ENCODE data around the gene C1orf167.

Gene C1orf167

DNA sequence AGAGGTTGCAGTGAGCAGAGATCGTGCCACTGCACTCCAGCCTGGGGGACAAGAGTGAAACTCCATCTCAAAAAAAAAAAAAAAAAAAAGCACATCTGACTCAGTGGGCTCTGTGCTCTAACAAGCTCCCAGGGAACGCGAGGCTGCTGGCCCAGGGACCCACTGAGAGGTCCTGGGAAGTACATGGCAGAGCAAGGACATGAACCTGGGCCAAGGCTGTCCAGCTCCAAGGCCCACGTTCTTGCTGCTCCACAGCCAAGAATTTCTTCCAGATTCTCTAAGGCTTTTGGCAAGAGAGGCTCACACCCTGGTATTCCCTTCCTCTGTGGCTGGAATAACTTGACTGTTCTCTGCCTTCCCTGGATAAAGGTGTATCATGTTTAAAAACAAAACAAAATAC lies 41.5 kb upstream of the C1orf167 start:
- no peak for TF ChIP-seq ZFX (IDR thresholded peaks at IDR 0.05)
- TF ChIP-seq, protein P1, sequence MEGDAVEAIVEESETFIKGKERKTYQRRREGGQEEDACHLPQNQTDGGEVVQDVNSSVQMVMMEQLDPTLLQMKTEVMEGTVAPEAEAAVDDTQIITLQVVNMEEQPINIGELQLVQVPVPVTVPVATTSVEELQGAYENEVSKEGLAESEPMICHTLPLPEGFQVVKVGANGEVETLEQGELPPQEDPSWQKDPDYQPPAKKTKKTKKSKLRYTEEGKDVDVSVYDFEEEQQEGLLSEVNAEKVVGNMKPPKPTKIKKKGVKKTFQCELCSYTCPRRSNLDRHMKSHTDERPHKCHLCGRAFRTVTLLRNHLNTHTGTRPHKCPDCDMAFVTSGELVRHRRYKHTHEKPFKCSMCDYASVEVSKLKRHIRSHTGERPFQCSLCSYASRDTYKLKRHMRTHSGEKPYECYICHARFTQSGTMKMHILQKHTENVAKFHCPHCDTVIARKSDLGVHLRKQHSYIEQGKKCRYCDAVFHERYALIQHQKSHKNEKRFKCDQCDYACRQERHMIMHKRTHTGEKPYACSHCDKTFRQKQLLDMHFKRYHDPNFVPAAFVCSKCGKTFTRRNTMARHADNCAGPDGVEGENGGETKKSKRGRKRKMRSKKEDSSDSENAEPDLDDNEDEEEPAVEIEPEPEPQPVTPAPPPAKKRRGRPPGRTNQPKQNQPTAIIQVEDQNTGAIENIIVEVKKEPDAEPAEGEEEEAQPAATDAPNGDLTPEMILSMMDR (conservative IDR thresholded peaks at IDR 0.05) = no peak
- H3K27ac ChIP-seq = no peak overlapping the region

DNA sequence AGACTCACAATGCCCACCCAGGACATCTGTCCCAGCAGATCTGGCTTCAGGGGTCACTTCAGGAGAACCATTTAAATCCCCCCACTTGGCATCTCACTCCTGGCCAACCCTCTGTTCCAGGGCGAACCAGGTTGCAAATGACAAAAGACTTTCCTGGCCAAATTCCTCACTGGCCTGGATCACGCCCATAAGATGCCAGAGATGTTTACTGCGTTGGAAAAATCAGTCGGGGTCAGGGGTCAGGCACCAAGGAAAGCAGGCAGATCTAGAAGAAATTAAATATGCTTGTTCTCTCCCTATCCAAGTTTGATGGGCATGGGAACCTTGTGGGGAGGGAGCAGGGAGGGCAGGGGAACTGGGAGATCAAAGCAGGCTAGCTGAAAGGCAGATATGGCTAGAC lies 40.7 kb upstream of the C1orf167 start:
- no peak overlapping the region for H3K27ac ChIP-seq
- no peak for TF ChIP-seq ZFX (IDR thresholded peaks at IDR 0.05)

DNA sequence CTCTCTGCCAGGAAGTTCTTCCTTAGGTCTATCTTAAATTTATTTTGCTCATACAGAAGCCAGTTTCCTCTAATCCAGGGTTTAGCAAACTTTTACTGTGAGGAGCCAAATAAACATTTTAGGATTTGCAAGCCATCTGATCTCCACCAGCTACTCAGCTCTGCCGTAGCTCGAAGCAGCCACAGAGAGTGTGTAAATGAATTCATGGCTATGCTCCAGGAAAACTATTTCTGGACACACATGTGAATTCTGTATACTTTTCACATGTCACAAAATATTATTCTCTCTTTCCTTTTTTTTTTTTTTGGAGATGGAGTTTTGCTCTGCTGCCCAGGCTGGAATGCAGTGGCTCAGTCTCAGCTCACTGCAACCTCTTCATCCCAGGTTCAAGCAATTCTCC lies 39.5 kb upstream of the C1orf167 start:
- no peak overlapping the region for H3K27ac ChIP-seq
- TF ChIP-seq, protein P1 (conservative IDR thresholded peaks at IDR 0.05) = no peak
- TF ChIP-seq ZFX (IDR thresholded peaks at IDR 0.05) = no peak

DNA sequence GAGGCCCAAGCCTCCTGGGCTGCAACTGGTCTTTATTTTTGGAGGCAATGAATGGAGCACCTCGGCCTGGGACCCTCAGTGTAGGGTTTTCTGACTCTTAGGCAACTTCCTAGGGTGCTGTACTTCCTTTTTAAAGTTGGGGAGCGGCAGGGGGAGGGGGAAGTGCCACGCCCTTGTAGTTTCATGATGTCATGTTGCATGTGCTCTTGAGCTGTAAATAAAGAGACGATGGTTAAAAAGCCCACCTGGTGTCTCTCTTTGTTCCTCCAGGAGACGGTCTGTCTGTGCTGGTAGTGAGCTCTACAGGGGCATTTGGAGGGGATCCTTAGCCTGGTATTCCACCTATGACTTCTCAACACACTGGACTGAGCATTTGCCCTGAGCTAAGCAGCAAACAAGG lies 36.4 kb upstream of the C1orf167 start:
- H3K27ac ChIP-seq = no peak overlapping the region
- TF ChIP-seq ZFX (IDR thresholded peaks at IDR 0.05) = no peak
- TF ChIP-seq, protein P1 (conservative IDR thresholded peaks at IDR 0.05) = no peak

DNA sequence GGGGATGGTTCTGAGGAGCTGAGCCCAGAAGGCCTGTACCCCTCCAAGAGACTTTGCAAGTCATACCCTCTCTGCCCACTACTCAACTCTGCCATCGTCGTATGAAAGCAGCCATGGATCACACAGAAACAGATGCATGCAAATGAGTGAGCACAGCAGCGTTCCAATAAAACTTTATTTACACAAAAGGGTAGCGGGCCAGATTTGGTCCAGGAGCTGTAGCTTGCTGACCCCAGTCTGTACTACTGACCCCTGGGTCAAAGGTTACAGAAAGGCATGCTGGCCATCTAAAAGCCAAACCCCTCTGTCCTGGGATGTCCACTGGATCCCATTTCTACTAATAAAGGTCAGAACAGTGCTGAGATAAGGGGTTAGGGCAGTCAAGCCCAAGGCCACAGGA lies 34.9 kb upstream of the C1orf167 start:
- TF ChIP-seq, protein P1 (conservative IDR thresholded peaks at IDR 0.05) = no peak
- no peak for TF ChIP-seq ZFX (IDR thresholded peaks at IDR 0.05)
- H3K27ac ChIP-seq = no peak overlapping the region

DNA sequence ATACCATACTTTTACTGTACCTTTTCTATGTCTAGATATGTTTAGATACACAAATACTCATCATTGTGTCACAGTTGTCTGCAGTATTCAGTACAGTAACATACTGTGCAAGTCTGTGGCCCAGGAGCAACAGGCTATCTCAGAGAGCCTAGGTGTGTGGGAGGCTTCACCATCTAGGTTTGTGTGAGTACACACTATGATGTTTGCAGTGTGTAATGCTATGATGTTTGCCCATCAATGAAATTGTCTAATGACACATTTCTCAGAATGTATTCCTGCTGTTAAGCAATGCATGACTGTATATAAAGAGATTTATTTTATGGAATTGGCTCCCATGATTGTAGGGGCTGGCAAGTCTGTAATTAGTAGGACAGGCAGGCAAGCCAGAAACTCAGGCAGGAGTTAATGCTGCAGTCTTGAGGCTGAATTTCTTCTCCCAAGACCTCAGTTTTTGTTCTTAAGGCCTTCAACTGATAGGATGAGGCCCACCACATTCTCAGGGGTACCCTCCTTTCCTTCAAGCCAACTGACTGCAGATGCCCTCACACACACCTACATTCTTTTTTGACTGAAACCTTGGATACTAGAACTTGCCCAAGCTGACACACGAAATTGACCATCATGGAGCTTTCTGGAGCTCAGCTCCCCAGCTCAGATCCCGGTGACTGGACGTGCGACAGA lies 33.7 kb upstream of the C1orf167 start:
- no peak overlapping the region for H3K27ac ChIP-seq
- TF ChIP-seq, protein P1 (conservative IDR thresholded peaks at IDR 0.05) = no peak
- TF ChIP-seq ZFX (IDR thresholded peaks at IDR 0.05) = no peak

DNA sequence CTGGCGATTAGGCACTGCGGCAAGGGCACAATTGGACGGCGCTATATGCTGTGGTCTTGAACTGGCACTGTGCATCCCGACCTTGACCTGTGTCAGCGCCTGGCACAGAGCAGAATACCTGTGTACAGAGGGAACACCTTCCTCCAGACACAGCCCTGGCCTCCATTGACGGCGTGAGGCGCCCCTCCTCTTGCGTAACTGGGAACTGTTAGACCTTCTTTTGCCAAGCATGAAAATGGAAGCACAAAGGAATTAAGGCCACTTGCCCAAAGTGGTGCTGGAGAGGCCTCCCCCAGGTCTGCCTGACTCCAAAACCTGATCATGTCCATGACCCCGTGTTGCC lies 32.9 kb upstream of the C1orf167 start:
- TF ChIP-seq, protein P1 (conservative IDR thresholded peaks at IDR 0.05) = no peak
- no peak for TF ChIP-seq ZFX (IDR thresholded peaks at IDR 0.05)
- H3K27ac ChIP-seq = no peak overlapping the region
